Nucleus accumbens (tissue), 56 donors: ENCODE measurements around the gene RAC3.

Experiments
- DNase-seq, 56 donors: peaks; one replicate each; lab custom pipeline; 2025; lab: John Stamatoyannopoulos, UW

RAC3 gene

DNA sequence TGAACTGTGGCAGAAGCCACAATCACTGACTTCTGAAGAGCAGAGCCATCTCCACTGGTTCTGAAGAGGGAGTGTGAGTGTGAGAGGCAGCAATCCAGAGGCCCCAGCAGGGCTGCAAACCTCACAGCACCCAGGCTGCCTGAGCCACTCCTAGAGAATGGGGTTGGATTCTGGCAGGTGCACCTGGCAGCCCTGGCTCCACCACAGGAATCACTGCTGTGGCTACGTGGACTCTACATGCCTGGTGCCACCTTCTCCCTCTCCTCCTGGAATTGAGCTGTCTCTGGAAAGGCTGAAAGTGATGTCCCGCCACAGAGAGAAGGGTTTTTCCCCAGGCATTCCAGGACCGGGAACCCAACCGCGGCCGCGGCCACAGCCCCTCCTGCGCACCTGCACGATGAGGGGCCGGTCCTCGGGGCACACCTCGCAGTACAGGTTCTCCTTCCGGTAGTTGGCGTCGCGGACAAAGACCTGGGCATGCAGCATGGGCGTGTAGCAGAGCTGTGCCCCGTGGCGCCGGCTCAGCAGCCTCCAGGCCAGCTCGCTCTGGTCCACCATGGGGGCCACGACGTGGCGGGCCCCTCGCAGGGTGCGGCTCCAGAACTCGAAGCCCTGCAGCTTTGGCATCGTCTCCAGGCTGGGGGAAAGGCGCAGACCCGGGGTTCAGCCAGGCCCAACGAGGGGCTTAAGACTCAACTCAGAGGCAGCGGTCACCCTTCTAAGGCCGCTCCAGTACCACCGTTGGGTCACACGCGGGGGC is 33.1 kb downstream of the RAC3 start:
- no peak for DNase-seq

DNA sequence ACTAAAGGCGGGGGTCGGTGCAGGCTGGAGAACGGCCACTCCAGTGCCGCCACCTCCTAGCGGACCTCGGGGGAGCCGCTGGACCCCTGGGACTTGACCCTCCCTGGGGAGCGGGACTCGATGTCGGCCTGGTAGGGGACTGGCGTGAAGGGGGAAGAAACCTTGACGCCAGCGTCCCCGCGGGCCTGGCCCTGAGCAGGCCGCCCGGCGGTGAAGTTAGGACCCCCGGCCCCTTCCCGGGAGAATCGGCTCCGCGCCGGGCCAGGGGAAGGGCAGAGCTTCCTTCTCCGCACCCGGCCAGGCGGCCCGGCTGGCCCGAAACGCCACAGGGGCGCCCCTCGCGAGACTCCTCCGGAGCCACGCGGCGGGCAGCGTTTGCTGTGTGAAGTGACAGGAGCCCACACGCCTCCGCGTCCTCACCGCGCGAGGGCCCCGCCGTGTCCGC is 33.7 kb downstream of the RAC3 start:
- peak in 3 of 56 donors; percentile 33 to 36 (median 36) for DNase-seq

DNA sequence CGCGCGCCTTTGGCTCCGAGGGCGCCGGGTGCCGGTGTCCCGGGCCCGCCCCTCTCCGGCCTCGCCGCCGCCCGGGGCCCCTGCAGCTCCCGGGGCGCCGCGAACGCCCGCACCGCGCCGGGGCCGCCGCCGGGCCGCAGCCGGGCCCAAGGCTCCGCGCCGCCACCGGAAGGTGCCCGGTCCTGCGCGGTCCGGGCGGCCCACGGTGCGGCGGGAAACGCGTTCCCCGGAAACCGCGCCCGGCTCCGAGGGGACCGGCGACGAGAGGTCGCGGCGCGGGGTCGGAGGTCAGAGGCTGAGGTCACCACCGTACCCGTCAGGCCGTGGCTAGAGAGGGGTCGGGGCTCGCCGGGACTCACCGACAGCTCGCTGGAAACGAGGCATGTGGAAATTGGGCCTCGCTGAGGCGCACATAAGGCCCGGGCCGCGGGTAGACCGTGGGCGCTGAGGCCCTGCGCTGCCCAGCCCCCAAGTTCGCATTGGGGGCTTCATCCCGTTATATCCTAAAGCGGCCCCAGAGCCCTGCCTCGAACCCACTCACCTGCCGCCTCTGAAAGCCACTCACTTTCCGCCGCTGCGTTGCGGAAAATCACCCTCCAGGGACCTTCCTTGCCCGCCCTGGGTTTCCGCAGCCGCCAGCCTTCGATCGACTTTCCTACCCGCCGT is 34.3 kb downstream of the RAC3 start, which contains the start of gene DUS1L:
Gene DUS1L, minus strand, starts transcription at position 167 of the 666 bp plus-strand sequence. CDS start 745 bp downstream, outside the sequence.
- DNase-seq, result peak in 41 of 56 donors; percentile 5 to 75 (median 36)

DNA sequence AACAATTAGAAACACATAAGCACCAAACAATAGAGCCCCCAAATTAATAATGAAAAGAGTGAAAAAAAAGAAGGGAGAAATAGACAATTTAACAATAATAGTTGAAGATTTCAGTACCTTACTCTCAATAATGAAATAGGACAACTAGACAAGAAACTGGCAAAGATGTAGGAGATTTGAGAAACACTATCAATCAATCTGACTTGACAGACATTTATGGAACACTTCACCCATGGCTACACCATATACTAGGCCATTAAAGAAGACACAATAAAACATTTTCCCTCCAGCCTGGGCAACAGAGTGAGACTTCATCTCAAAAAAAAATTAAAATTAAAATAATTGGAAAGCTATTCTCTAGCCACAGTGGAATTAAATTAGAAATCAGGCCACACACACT is 39.1 kb downstream of the RAC3 start:
- no peak for DNase-seq

DNA sequence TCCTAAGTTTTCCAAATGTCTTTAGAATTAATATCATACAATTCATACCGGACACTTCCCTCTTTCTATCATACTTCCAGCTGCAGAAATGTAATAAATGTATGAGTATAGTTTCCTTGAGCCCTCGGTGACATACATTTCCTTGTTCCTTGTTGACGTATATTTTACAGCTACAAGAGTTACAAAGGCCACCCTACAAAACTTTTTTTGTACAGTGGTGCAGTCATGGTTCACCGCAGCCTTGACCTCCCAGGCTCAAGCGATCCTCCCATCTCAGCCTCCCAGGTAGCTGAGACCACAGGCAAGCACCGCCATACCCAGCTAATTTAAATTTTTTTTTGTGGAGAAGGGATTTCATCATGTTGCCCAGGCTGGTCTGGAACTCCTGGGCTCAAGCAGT is 41.3 kb downstream of the RAC3 start:
- DNase-seq, result no peak

DNA sequence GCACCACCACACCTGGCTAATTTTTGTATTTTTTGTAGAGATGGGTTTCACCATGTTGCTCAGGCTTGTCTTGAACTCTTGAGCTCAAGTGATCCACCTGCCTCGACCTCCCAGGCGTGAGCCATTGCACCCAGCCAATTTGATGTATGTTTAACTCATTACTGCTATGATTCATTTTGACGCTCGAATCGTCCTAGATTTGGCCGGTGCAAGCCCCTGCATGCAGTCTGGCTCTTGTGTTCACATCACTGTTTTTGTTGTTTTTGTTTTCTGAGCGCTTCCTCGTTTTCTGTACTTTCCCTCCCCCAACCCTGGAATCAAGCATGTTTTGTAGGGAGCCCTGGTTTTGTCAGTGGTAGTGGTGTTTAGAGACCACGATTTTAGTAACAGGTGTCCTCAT is 42.0 kb downstream of the RAC3 start:
- no peak for DNase-seq

DNA sequence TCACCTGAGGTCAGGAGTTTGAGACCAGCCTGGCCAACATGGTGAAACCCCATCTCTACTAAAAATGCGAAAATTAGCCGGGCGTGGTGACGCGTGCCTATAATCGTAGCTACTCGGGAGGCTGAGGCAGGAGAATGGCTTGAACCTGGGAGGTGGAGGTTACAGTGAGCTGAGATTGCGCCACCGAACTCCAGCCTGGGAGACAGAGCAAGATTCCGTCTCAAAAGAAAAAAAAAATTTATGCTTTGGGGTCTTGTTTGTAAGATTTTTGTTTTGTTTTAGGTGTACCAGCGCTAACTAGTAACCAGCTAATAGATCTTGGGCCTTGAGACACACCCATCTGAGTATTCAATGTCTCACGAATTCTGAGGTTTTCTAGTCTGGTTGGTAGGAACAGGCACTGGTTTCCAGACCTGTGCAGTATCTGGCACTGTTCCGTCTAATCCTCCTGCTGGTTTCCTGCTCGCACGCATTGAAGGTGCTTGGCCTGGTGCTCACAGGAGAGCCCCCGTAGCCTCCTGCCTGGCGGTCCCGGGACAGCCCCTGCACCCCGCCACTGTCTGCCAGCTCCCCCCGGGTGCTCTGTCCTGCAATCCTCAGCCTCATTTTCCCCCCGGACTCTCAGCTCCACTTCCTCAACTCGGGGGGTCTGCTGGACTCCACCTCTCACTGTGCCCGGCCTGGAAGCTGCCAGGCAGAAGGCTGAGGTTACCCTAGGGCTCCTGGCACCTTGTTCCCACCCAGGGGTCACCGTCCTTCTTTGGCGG is 44.7 kb downstream of the RAC3 start:
- DNase-seq, result no peak

DNA sequence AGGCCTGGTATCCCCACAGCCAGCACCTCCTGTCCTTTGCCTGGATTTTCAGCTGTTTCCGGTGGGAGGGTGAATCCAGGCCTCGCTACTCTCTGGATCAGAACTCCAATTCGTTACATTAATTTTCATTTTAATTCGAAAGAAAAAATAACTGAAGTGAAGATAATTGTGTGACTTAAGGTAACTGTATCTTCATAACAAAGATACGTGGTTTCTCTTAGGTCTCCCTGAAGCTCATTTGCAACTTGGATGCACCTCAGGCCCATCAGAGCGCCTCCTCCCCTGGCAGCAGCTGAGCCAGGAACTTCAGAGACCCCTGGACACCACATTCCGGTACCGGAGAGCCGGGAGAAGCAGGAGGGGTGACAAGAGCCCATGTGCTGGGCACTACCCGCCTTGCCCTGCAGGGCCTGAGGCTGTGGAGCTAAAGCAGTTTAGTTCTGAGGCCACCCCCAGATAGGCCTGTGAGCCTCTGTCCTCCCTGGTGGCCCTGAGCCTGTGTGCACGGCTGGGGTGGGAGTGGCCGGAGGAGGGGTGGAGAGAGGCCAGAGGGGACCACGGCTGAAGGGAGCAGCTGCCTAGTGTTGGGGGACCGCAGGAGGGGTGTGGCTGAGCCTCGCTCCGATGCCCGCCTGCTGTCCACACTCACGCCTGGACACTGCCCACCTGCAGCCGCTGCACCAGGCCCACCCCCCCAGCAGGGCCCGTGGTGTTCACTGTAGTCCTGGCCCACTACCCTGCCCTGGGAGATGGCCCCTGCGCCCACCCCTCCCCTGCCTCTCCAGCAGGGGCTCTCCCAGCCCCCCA is 45.5 kb downstream of the RAC3 start:
- no peak for DNase-seq

DNA sequence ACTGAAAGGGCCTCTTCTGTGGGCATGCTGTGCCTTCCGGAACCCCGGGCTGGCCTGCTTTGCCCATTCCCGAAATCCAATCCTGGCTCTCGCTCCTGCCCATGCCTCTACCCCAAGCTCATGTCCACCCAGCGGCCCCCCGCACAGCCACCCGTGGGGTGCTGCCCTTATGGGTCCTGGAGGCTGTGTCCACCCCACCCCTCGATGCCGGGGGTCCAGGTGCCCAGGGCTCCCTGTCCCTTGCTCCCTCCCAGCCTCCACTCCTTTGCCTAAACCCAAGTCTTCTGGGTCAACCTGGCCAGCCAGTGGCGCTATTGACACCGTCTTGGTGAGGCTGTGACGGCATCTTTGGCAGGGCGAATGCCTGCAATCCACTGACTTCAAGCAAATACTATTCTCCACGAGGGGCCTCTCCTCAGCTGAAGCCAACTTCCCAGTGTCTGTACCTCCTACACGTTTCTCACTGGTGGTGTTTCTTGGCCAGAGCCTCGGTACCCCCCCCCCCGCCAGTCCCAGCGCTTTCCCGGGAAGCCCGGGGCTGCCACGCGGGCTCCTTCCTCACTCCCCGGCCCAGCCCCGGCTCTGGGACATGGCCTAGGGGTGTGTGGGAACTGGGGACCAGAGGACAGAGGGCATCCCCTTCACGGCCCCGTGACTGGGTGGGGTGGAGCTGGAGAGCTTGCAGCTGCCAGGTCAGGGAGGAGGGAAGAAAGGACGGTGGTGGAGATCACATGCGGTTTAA is 46.3 kb downstream of the RAC3 start:
- no peak for DNase-seq

DNA sequence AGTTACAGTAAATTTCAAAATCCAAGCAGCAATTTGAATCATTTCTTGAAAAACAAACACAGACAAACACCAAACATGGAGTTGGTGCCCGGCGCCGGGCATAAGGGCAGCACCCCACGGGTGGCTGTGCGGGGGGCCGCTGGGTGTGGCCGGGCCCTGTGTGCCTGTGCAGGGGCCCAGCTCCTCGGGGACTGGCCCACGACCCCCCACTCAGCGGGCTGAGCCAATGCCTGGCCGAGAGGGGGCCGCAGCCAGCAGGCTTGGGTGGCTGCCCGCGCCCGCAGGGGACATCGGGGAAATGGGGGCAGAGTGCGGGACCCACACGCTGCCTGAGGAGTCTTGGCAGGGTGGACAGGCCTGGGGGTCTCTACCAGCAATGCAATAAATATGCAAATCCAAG is 47.0 kb downstream of the RAC3 start:
- no peak for DNase-seq

DNA sequence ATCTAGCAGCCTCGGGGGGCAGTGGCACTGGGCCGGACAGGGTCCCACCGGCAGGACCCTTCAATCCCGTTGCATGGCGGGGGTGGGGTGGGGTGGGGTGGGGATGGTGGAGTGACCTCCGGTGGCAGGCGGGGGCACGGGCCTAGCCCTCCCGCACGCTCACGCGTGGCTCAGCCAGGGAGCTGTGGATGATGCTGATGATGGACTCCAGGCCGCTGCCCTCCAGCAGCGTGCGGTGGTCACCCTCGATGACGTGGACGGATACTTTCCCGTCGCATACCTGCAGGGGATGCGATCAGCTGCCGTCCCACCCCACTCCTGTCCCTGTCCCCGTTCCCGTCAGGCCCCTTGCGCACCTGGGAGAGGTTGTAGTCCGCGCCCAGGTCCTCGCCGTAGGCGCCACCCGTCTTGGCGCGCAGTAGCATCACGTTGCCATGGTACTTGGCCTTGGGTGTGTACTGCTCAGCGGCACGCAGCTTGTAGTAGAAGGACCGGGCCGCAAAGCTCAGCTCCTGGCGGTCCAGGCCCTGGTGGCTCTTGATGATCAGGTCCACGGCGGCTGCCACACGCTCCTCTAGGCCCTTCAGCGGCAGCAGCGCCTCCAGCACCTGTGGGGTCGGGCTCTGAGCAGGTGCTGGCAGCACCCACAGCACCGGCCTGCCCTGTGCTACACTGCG is 47.7 kb downstream of the RAC3 start:
- DNase-seq, result no peak

DNA sequence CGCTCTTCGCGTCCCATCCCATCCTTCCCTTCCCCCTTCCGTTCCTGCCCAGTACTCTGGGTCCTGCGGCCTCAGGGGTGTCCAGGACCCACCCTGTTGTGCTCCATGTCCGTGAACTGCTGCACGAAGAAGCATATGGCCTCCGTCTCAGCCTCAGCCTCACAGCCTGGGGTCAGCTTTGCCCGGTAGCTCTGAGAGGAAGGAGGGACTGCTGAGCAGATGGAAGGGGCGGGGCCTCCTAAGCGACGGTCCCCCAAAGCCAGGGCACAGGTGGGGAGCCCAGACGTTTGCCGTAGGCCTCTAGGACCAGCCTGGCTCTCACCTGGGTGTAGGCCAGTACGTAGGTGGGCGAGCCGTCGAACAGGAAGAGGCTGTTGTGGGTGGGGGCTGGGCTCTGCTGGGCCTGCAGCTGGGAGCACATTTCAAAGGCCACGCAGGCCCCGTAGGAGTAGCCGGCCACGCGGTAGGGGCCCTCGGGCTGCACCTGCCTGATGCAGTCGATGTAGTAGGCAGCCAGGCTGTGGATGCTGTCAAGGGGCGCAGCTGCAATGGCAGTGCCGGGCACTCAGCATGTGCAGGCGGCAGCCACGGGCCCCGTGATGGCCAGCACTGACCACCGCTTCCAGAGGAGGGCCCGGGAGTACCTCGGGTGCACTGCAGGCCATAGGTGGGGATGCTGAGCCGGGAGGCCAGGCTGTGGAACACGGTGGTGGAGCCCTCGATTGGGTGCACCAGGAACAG is 48.7 kb downstream of the RAC3 start:
- DNase-seq, result no peak

DNA sequence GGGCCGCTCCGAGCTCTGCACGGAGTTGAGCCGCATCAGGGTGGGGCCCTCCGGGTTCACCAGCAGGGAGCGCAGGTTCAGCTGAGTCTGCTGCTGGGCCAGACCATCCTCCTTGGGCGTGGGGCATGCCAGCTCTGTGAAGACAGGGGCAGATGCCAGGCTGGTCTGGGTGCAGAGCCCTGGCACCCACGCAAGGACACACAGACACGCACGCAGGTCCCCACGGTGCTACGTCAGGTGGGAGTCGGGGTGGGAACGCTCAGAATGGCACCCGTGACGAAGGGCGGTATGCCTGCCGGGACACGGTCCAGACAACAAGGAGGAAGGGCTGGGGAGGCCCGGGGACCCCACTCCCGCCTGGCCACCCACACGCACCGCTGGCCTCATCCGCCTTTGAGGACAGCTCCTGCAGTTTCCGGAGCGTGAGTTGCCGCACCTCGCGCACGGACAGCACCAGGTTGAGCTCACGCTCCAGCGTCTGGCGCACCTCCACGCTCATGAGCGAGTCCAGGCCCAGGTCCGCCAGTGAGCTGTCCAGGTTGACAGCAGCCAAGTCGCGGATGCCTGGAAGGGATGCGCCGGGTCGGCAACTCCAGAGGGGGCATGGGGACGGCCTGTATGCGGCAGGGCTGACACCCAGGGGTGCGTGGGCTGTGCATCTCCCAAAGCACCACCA is 49.4 kb downstream of the RAC3 start:
- no peak for DNase-seq

DNA sequence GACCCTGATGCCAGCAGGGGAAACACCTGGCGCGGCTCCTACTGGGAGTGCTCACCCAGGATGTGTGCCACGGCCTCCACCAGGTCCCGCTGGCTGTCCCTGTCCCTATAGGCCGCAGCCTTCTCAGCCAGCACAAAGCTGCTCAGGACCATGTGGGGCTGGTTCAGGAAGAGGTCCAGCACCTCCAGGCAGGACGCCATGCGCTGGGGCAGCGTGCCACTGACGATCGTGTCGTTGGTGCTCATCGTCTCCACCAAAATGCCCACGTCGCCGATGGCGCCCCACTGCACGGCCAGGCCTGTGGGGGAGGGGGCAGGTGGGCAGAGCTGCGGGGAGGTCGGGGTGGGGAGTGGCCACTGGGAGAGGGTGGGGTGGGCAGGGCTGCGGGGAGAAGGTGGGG is 50.1 kb downstream of the RAC3 start:
- no peak for DNase-seq

DNA sequence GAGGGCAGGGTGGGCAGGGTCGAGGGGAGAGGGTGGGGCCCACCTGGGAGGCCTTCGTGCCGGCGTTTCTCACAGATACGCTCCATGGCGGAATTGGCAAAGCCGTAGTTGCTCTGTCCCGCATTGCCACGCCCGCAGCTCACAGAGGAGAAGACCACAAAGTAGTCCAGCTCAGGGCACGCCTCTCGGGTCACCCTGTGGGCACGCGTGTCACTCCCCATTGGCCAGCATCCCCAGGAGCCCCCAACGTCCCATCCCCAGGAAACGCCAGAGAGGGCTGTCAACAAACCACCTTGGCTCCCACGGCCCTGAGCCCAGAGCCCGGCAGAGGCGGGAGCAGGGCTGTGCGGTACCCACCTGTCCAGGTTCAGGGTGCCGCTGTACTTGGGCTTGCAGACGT is 50.5 kb downstream of the RAC3 start:
- DNase-seq, result no peak

DNA sequence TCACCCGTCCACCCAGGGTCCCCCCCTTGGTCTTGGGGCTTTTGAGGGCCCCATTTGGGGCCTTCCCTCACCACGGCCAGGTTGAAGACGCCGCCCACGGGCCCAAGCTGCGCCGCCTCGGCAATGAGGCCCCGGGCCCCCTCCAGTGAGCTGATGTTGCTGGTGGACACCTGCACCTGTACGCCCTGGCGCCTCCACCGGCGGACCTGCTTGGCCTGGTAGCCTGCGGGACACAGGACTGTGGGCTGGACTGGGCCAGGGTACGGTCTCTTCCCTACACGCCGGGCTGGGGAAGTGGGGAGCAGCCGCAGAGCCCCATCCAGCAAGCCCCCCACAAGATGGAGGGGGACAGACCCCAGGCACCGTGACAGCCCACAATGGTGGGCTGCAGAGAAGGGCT is 51.0 kb downstream of the RAC3 start:
- no peak for DNase-seq

DNA sequence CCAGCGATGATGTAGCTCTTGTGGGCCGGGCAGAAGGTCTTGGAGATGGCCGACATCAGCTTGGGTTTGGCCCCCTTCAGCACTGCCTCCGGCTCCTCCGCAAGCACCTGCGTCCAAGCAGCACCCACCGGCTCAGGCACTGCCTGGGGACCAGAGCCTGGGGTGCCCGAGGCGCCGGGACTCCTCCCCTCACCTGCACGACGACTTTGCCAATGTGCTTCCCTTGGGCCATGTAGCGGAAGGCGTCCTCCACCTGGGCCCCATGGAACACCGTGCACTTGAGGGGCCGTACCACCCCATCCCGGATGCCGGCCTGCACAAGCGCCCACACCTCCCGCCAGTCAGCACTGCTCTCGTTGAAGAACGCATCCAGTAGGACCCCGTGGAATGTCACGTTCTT is 51.5 kb downstream of the RAC3 start:
- no peak for DNase-seq
